HG03045 (cell line): ENCODE measurements around the gene STRIP1.

Source experiments
- ATAC-seq: cut with Tn5 transposase; IDR thresholded peaks from one replicate; pipeline ENCODE4 v1.9.1; 2021; ENCODE audit warnings: mild to moderate bottlenecking, moderate library complexity; ENCODE audit not compliant: unreplicated experiment

STRIP1 gene

GRCh38 chr1:110089561-110090275 is 55.3 kb downstream of the STRIP1 start:
- no peak for ATAC-seq

- ATAC-seq: no peak
These were observed 57.0 kb downstream of the STRIP1 start for GRCh38 chr1:110091381-110091780.

- ATAC-seq: no peak
These were observed 57.4 kb downstream of the STRIP1 start for GRCh38 chr1:110091791-110092190.

- no peak for ATAC-seq
These were observed 58.6 kb downstream of the STRIP1 start for GRCh38 chr1:110092991-110093390.

GRCh38 chr1:110094931-110095654 is 60.7 kb downstream of the STRIP1 start:
- ATAC-seq: no peak

GRCh38 chr1:110097507-110098221 is 63.2 kb downstream of the STRIP1 start:
- no peak for ATAC-seq

- ATAC-seq: no peak
These were observed 64.0 kb downstream of the STRIP1 start for GRCh38 chr1:110098222-110099026.

GRCh38 chr1:110100335-110100734 is 65.9 kb downstream of the STRIP1 start:
- ATAC-seq: no peak

- ATAC-seq: no peak
These were observed 67.7 kb downstream of the STRIP1 start for GRCh38 chr1:110102081-110102480.
